ENCODE data around the gene SREBF1.

The SREBF1 gene

DNA sequence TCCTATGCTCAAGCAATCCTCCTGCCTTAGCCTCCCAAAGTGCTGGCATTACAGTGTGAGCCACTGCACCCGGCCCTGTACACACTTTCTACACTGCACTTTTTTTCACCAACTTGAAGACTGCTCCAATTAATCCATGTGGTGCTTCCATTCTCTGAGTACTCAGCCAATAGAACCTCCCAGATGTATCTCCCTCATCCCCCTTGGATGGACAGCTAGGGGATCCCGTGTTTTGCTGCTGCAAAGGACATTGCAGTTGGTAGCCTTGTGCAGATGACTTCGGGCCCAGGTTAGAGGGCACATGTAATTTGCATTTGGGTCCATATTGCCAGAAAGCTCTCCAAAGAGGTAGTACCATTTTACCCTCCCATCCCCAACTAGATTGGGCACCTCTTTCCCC lies 59.9 kb downstream of the SREBF1 start:
- Histone ChIP-seq H3K9me3 (ENCODE audit: control insufficient read depth, low read length) (no peaks in the 10 kb centered on the region), H3K36me3 (ENCODE audit: control insufficient read depth, insufficient read depth, low read length, severe bottlenecking) (no peaks in the 10 kb centered on the region), H3K27me3 (replicated peaks; ENCODE audit: control insufficient read depth, insufficient read depth, low read length) (no peaks in the 10 kb centered on the region), H3K4me3 (ENCODE audit: low read length) (no peak overlapping the region), H3K4me1 (ENCODE audit: control insufficient read depth, insufficient read depth, low read length) (peaks cover 27% of the 10 kb centered on the region), H3K9ac (ENCODE audit: low read length) (no peak overlapping the region)
- DNase-seq (ENCODE audit: low read depth), result no peak

DNA sequence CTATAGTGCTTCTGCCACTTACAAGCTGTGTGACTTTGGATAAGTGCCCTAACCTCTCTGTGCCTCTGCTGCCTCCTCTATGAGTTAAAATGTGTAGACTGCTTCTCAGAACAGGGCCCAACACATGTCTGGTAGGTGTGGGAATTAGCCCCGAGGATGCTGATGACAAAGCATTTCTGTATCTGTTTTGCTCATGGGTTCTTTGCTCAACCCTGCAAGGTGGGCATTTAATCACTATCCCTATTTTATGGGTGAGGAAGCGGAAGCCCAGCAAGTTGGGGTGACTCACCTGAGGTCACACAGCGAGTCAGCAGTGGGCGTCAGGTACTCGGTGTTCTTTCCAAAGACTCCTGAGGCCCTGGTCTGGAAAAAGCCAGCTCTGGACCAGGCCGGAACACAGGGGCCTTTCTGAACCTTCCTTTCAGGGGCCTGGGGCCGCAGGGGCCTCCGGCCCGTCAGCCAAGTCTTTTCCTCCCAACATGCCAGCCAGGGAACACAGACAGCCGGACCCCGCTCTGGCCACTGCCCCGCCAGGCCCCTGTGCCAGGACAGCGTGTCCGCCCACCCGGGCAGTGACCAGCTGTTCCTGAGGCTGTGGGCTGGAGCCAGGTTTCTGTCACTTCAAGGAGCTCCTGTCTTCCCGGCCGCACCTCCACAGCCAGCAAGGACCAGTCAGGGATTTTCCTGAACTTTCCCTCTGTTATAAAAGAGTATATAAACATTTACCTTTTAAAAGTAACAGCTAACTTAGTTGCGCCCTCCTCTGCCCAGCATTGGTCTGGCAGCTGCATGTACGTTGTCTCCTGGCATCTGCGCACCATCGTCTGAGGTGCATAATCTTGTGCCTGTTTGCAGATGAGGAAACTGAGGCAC lies 62.5 kb downstream of the SREBF1 start:
- Histone ChIP-seq H3K27me3 (replicated peaks; ENCODE audit: control insufficient read depth, insufficient read depth, low read length) (no peaks in the 10 kb centered on the region), H3K4me3 (ENCODE audit: low read length) (no peak overlapping the region), H3K9me3 (ENCODE audit: control insufficient read depth, low read length) (no peaks in the 10 kb centered on the region), H3K9ac (ENCODE audit: low read length) (no peak overlapping the region), H3K36me3 (ENCODE audit: control insufficient read depth, insufficient read depth, low read length, severe bottlenecking) (no peaks in the 10 kb centered on the region), H3K4me1 (ENCODE audit: control insufficient read depth, insufficient read depth, low read length) (peaks cover 23% of the 10 kb centered on the region)
- DNase-seq (ENCODE audit: low read depth), result no peak

DNA sequence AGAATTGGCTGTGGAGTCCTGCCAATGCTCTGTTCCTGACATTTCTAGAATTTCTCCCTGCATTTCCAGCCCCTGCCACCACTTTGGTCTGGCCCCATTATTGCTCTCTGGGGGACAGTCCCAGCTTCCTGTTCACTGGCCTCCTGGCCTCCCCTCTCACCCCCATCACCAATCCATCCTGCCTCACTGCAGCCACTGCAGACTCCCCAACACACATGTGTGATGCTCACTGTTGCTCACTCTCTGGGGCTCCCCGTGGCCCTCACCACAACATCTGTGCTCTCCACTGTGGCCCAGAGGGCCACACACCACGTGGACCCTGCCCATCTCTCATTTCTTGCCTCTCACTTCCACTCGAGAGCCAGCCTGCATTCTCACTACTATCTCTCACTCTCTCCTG lies 64.6 kb downstream of the SREBF1 start:
- DNase-seq (ENCODE audit: low read depth), result no peak
- peaks cover 8% of the 10 kb centered on the region for H3K4me1 ChIP-seq (ENCODE audit: control insufficient read depth, insufficient read depth, low read length)
- no peaks in the 10 kb centered on the region for H3K9me3 ChIP-seq (ENCODE audit: control insufficient read depth, low read length)
- H3K4me3 ChIP-seq (ENCODE audit: low read length), result no peak overlapping the region
- H3K27me3 ChIP-seq (replicated peaks; ENCODE audit: control insufficient read depth, insufficient read depth, low read length), result no peaks in the 10 kb centered on the region
- no peaks in the 10 kb centered on the region for H3K36me3 ChIP-seq (ENCODE audit: control insufficient read depth, insufficient read depth, low read length, severe bottlenecking)
- no peak overlapping the region for H3K9ac ChIP-seq (ENCODE audit: low read length)

DNA sequence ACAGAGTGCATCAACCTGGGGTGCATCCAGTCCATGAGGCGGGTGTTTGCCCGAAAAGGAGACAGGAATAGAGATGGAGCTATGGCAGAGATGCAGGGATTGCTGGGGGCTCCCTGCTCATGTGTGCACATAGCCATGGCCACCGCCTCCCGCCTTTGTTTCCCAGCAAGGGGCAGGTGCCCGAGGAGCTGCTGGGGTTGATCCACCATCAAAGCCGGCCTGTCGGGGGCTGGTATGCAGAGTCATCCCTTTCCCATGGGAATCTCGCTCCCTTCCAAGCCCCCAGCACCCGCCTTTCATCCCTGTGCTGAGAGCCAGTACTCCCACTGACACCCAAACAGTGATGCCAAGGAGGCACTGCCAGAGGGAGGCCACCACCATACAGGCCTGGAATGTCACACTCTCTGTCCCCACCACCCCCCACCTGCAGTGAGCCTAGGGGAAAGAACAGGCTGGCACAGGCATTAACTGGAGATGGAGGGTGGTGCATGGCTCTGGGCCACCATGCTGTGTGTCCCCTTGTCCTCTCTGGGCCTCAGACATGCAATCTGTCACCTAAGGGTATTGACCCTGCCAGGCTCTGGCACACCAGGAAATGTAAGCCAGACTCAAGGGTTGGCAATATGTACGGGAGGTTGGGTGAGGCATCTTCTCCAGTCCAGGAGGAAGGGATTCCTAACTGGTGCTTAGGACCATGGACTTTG lies 65.1 kb downstream of the SREBF1 start:
- Histone ChIP-seq H3K4me3 (ENCODE audit: low read length) (no peak overlapping the region), H3K4me1 (ENCODE audit: control insufficient read depth, insufficient read depth, low read length) (peaks cover 8% of the 10 kb centered on the region), H3K9me3 (ENCODE audit: control insufficient read depth, low read length) (no peaks in the 10 kb centered on the region)

DNA sequence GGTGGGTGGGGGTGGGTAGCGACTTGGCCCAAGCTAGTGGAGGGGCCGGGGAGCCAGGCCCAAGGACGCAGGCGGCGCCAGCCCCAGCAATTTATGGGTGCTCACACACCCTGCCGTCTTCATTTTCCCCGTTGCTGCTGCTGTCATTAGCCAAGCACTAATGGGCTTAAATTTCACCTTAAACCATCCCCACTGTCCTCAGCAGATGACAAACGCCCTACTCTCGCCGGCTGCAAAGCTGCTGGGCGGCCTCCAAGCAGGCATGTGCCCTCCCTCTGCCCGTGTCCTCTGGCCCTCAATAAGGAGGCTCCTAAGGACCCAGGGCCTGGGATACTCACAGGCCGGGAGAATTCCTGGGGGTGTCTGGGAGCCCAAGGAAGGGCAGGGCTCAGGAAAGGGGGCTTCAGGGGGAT lies 66.1 kb downstream of the SREBF1 start:
- no peaks in the 10 kb centered on the region for H3K27me3 ChIP-seq (replicated peaks; ENCODE audit: control insufficient read depth, insufficient read depth, low read length)
- no peak overlapping the region for H3K9ac ChIP-seq (ENCODE audit: low read length)
- DNase-seq (ENCODE audit: low read depth), result no peak
- H3K4me1 ChIP-seq (ENCODE audit: control insufficient read depth, insufficient read depth, low read length), result peaks cover 8% of the 10 kb centered on the region
- H3K9me3 ChIP-seq (ENCODE audit: control insufficient read depth, low read length), result no peaks in the 10 kb centered on the region
- H3K4me3 ChIP-seq (ENCODE audit: low read length), result no peak overlapping the region
- peaks cover 1% of the 10 kb centered on the region for H3K36me3 ChIP-seq (ENCODE audit: control insufficient read depth, insufficient read depth, low read length, severe bottlenecking)

More for the DNA sequence above, 65.1 kb downstream of the SREBF1 start:
- H3K9ac ChIP-seq (ENCODE audit: low read length), result no peak overlapping the region
- H3K36me3 ChIP-seq (ENCODE audit: control insufficient read depth, insufficient read depth, low read length, severe bottlenecking), result no peaks in the 10 kb centered on the region
- H3K27me3 ChIP-seq (replicated peaks; ENCODE audit: control insufficient read depth, insufficient read depth, low read length), result no peaks in the 10 kb centered on the region
- no peak for DNase-seq (ENCODE audit: low read depth)

DNA sequence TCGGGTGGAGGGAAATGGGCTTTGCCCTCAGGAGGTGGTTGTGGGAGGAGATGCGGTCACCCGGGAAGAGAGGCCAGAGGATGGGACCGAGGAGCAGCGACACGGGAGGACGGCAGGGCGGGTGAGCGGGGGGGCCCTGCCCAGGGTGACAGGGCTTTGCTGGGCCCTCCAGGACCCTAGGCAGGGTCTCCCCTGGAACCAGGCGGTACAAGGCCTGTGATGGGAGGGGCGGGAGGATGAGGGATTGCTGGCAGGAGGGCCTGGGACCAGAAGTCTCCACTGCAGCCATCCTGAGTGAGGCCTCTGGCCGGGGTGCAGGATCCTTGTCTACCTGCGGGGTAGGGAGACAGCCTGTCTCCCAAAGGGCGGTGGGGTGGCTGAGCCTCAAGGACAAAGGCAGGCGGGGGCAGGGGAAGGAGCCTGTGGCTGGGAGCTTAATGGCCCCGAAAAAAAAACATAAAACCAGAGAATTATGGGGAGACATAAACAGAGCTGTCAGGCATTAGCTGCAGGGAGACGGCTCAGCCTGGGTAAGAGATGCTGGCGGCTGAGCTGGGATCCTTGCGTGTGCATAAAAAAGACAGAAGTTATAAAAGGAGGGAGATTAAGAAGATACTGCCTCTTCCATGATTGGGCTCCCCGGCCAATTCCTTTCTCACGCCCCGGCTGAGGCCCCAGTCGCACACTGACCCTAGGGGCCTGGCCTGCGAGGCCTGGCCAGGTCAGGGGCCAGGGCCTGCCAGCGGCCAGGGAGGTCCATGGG lies 66.7 kb downstream of the SREBF1 start:
- DNase-seq (ENCODE audit: low read depth), result no peak
- peaks cover 8% of the 10 kb centered on the region for H3K4me1 ChIP-seq (ENCODE audit: control insufficient read depth, insufficient read depth, low read length)
- H3K27me3 ChIP-seq (replicated peaks; ENCODE audit: control insufficient read depth, insufficient read depth, low read length), result no peaks in the 10 kb centered on the region
- H3K36me3 ChIP-seq (ENCODE audit: control insufficient read depth, insufficient read depth, low read length, severe bottlenecking), result peaks cover 6% of the 10 kb centered on the region
- no peak overlapping the region for H3K9ac ChIP-seq (ENCODE audit: low read length)
- H3K4me3 ChIP-seq (ENCODE audit: low read length), result no peak overlapping the region
- H3K9me3 ChIP-seq (ENCODE audit: control insufficient read depth, low read length), result no peaks in the 10 kb centered on the region

DNA sequence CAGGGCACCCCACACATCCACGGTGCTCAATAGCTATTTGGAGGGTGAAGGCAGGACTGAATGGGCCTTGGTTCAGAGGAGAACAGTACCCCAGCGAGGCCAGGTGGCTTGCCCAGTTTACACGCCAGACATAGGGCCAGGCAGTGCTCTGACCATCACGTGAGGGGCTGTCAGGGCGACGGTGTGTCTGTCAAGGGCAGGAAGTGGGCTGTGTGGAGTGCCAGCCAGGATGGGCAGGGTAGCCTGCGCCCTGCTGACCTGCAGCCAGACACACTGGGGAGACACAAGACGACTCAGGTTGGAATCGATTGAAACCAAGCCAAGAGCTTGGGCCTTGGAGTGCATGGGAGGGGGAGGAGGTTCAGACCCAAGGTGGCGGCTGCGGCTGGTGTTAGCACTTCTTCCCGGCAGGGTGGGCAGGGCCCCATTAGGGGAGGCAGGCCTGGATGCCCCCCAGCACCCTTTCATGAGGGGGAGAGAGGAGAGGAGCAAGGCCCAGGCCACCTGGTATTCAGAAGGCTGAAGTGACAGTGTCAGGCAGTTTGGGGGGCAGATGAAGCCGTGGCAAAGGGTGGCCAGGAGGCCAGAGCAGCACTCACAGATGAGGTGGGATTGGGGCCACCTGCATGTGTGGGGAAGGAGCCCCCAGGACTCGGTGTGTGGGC lies 68.2 kb downstream of the SREBF1 start:
- Histone ChIP-seq H3K36me3 (ENCODE audit: control insufficient read depth, insufficient read depth, low read length, severe bottlenecking) (peaks cover 6% of the 10 kb centered on the region), H3K9ac (ENCODE audit: low read length) (no peak overlapping the region), H3K4me1 (ENCODE audit: control insufficient read depth, insufficient read depth, low read length) (peaks cover 4% of the 10 kb centered on the region), H3K9me3 (ENCODE audit: control insufficient read depth, low read length) (no peaks in the 10 kb centered on the region), H3K27me3 (replicated peaks; ENCODE audit: control insufficient read depth, insufficient read depth, low read length) (no peaks in the 10 kb centered on the region), H3K4me3 (ENCODE audit: low read length) (no peak overlapping the region)
- no peak for DNase-seq (ENCODE audit: low read depth)

DNA sequence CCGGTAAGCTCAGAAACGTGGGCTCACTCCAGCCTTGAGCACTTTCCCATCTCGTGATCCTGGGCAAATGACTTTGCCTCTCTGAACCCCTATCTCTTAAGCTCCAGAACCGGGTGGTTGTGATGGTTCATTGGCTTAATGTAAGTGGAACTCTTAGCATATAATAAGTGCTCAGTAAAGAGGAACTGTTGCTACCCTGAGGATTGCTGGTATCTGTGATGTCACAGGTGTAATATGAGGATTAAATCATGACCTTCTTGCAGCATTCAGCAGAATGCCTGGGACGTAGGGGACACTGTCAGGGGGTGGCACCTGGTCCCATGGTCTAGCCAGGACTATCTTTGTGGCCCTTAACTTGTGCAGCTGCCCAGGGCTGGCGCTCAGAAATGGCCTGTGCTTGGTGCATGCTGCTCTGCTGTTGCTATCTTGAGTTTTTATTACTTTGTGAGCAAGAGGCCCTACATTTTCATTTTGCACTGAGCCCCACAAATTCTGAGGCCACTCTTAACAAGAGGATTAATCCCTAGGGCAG lies 68.8 kb downstream of the SREBF1 start:
- Histone ChIP-seq H3K27me3 (replicated peaks; ENCODE audit: control insufficient read depth, insufficient read depth, low read length) (no peaks in the 10 kb centered on the region), H3K9me3 (ENCODE audit: control insufficient read depth, low read length) (no peaks in the 10 kb centered on the region), H3K4me1 (ENCODE audit: control insufficient read depth, insufficient read depth, low read length) (peaks cover 4% of the 10 kb centered on the region), H3K9ac (ENCODE audit: low read length) (no peak overlapping the region), H3K4me3 (ENCODE audit: low read length) (no peak overlapping the region), H3K36me3 (ENCODE audit: control insufficient read depth, insufficient read depth, low read length, severe bottlenecking) (peaks cover 6% of the 10 kb centered on the region)
- no peak for DNase-seq (ENCODE audit: low read depth)

DNA sequence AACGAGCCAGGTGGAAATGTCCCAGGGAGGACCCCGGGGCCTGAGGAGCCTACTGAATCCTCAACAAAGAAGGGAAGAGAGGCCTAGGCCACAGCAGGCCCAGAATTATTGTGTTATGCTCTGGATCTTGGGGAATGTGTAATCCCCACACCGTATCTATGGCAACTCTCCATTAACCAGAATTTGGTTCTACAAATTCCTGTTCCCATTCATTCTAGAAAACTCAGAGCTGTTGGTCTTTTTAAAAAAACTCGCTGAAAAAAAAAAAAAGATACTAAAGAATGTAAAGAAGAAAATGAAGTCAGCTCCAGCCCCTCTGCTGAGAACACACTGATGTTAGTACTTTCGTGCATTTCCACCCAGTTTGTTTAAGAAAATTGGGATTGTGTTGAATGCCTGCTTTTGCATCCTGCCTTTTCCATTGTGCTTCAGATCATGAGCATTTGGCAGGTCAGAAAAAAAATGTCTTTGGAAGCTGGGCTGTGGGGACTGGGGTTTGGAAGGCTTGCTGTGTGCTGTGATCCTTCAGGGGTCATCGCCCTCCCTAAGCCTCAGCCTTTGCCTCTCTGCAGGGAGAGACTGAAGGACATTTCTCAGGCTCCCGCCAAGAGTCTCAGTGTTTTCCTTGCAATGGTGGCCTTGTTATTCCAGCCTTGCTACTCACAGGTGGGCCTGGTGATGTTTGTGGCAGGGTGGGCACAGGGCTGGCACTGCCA lies 69.5 kb downstream of the SREBF1 start:
- peaks cover 4% of the 10 kb centered on the region for H3K4me1 ChIP-seq (ENCODE audit: control insufficient read depth, insufficient read depth, low read length)
- no peak overlapping the region for H3K9ac ChIP-seq (ENCODE audit: low read length)
- no peaks in the 10 kb centered on the region for H3K27me3 ChIP-seq (replicated peaks; ENCODE audit: control insufficient read depth, insufficient read depth, low read length)
- DNase-seq (ENCODE audit: low read depth), result no peak
- H3K4me3 ChIP-seq (ENCODE audit: low read length), result no peak overlapping the region
- H3K9me3 ChIP-seq (ENCODE audit: control insufficient read depth, low read length), result no peaks in the 10 kb centered on the region
- H3K36me3 ChIP-seq (ENCODE audit: control insufficient read depth, insufficient read depth, low read length, severe bottlenecking), result peaks cover 6% of the 10 kb centered on the region

DNA sequence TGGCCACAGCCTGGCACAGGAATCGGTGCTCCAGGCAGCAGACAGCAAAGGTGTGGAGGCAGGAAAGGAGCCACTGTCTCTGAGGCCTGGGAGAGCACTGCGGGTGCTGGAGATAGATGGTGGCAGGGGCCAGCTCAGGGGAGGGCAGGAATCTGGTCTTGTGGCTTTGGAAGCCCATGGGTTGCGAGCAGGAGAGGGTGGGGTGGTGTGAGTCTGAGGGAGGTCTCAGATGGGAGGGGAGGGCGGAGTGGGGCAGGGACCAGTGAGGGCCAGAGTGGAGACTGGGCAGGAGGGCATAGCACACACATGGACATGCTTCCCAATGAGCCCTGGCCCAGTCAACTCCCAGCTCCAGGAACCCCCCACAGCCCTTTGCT lies 70.1 kb downstream of the SREBF1 start:
- Histone ChIP-seq H3K4me1 (ENCODE audit: control insufficient read depth, insufficient read depth, low read length) (peaks cover under 1% of the 10 kb centered on the region), H3K4me3 (ENCODE audit: low read length) (no peak overlapping the region), H3K36me3 (ENCODE audit: control insufficient read depth, insufficient read depth, low read length, severe bottlenecking) (peaks cover 6% of the 10 kb centered on the region), H3K9me3 (ENCODE audit: control insufficient read depth, low read length) (no peaks in the 10 kb centered on the region), H3K27me3 (replicated peaks; ENCODE audit: control insufficient read depth, insufficient read depth, low read length) (no peaks in the 10 kb centered on the region), H3K9ac (ENCODE audit: low read length) (no peak overlapping the region)
- DNase-seq (ENCODE audit: low read depth), result no peak

Measured in adipocyte (in vitro differentiated cells).